ENCODE results near the gene RRAGD. TPM values are rescaled to one million over a fixed set of nuclear protein-coding genes. Genes with fewer than 3 reads are reported as not detected.
"Not testable (repeated sequence)": the region's sequence is repeated elsewhere in the genome, so short reads cannot be mapped to it uniquely, and the experiment has no call there.

RRAGD gene
- total and polyA plus RNA-seq, 2 experiments from 2014 or later: 11.8 to 28.1 TPM

- H3K27ac ChIP-seq: no peak overlapping the region
- no peaks in the 10 kb centered on the region for H3K9me2 ChIP-seq (replicated peaks; ENCODE audit: insufficient read depth)
- 89% methylated on average over 7 of the region's 7 CpGs for WGBS (ENCODE audit: low lambda C conversion rate, missing lambda C conversion rate)
- no peak overlapping the region for H2AFZ ChIP-seq
- H3K27me3 ChIP-seq: no peaks in the 10 kb centered on the region
- H4K20me1 ChIP-seq (ENCODE audit: insufficient read depth, poor library complexity, severe bottlenecking): no peaks in the 10 kb centered on the region
- H3K4me2 ChIP-seq: no peak overlapping the region
- no peak overlapping the region for H3K4me3 ChIP-seq
- TF ChIP-seq EZH2phosphoT487 (IDR thresholded peaks at IDR 0.05; ENCODE audit: low read depth, severe bottlenecking, unreplicated experiment): no peak
- TF ChIP-seq CTCF (IDR thresholded peaks at IDR 0.05; ENCODE audit: poor library complexity): no peak
- TF ChIP-seq EZH2 (IDR thresholded peaks at IDR 0.05; ENCODE audit: borderline replicate concordance): no peak
- H3K9me3 ChIP-seq (ENCODE audit: low read depth): no peaks in the 10 kb centered on the region
- DNase-seq (ENCODE audit: low spot score): no peak
- H3K4me1 ChIP-seq (ENCODE audit: insufficient read depth): no peaks in the 10 kb centered on the region
- H3K79me2 ChIP-seq: peaks cover 2% of the 10 kb centered on the region
- no peaks in the 10 kb centered on the region for H3K36me3 ChIP-seq (replicated peaks; ENCODE audit: insufficient read depth, low read depth)
These were observed 13.1 kb downstream of the RRAGD start for GRCh38 chr6:89398762-89399525.

- H3K27me3 ChIP-seq; H4K20me1 ChIP-seq (ENCODE audit: insufficient read depth, poor library complexity, severe bottlenecking); H3K27ac ChIP-seq; H3K36me3 ChIP-seq (replicated peaks; ENCODE audit: insufficient read depth, low read depth); H3K9me2 ChIP-seq (replicated peaks; ENCODE audit: insufficient read depth); H3K9me3 ChIP-seq (ENCODE audit: low read depth); H3K79me2 ChIP-seq; H3K4me3 ChIP-seq; H3K4me1 ChIP-seq (ENCODE audit: insufficient read depth); H3K4me2 ChIP-seq; DNase-seq (ENCODE audit: low spot score); H2AFZ ChIP-seq: not testable (repeated sequence)
- WGBS (ENCODE audit: low lambda C conversion rate, missing lambda C conversion rate): 85% methylated on average over 4 of the region's 4 CpGs
These were observed 14.2 kb downstream of the RRAGD start for GRCh38 chr6:89397884-89398283.

GRCh38 chr6:89393659-89394058 is 18.4 kb downstream of the RRAGD start:
- Histone ChIP-seq H2AFZ (no peak overlapping the region), H3K79me2 (peaks cover 2% of the 10 kb centered on the region), H3K36me3 (replicated peaks; ENCODE audit: insufficient read depth, low read depth) (no peaks in the 10 kb centered on the region), H3K9me2 (replicated peaks; ENCODE audit: insufficient read depth) (no peaks in the 10 kb centered on the region), H3K4me2 (no peak overlapping the region), H3K4me3 (no peak overlapping the region), H3K4me1 (ENCODE audit: insufficient read depth) (no peaks in the 10 kb centered on the region), H3K9me3 (ENCODE audit: low read depth) (no peaks in the 10 kb centered on the region), H3K27ac (no peak overlapping the region), H3K27me3 (no peaks in the 10 kb centered on the region), H4K20me1 (ENCODE audit: insufficient read depth, poor library complexity, severe bottlenecking) (no peaks in the 10 kb centered on the region)
- DNase-seq (ENCODE audit: low spot score): no peak
- TF ChIP-seq EZH2 (IDR thresholded peaks at IDR 0.05; ENCODE audit: borderline replicate concordance) (no peak), EZH2phosphoT487 (IDR thresholded peaks at IDR 0.05; ENCODE audit: low read depth, severe bottlenecking, unreplicated experiment) (no peak), CTCF (IDR thresholded peaks at IDR 0.05; ENCODE audit: poor library complexity) (no peak)
- 87% methylated on average over 1 of the region's 1 CpG for WGBS (ENCODE audit: low lambda C conversion rate, missing lambda C conversion rate)

GRCh38 chr6:89392823-89393222 is 19.2 kb downstream of the RRAGD start:
- Histone ChIP-seq H3K27me3 (no peaks in the 10 kb centered on the region), H3K4me1 (ENCODE audit: insufficient read depth) (no peaks in the 10 kb centered on the region), H4K20me1 (ENCODE audit: insufficient read depth, poor library complexity, severe bottlenecking) (no peaks in the 10 kb centered on the region), H3K4me2 (no peak overlapping the region), H3K36me3 (replicated peaks; ENCODE audit: insufficient read depth, low read depth) (no peaks in the 10 kb centered on the region), H3K27ac (no peak overlapping the region), H3K9me3 (ENCODE audit: low read depth) (no peaks in the 10 kb centered on the region), H3K79me2 (peaks cover 2% of the 10 kb centered on the region), H3K4me3 (no peak overlapping the region), H3K9me2 (replicated peaks; ENCODE audit: insufficient read depth) (no peaks in the 10 kb centered on the region), H2AFZ (no peak overlapping the region)
- TF ChIP-seq CTCF (IDR thresholded peaks at IDR 0.05; ENCODE audit: poor library complexity) (no peak), EZH2 (IDR thresholded peaks at IDR 0.05; ENCODE audit: borderline replicate concordance) (no peak), EZH2phosphoT487 (IDR thresholded peaks at IDR 0.05; ENCODE audit: low read depth, severe bottlenecking, unreplicated experiment) (no peak)
- DNase-seq (ENCODE audit: low spot score): no peak

All from hepatocyte (in vitro differentiated cells).